ENCODE data around the gene BBS10.
"Not testable (repeated sequence)": the region's sequence is repeated elsewhere in the genome, so short reads cannot be mapped to it uniquely, and the experiment has no call there.

The BBS10 gene

GRCh38 chr12:76375939-76376338 is 27.7 kb upstream of the BBS10 start:
- TF ChIP-seq CTCF (IDR thresholded peaks at IDR 0.05; ENCODE audit: low read depth, low read length, missing control alignments) = no peak
- no peak for DNase-seq (ENCODE audit: low read depth)
- in situ Hi-C loops (cut with HindIII; ENCODE audit: low sequenced_read_pairs) = loop anchor here (5.0 kb wide), 1 partner anchor 66 kb away; no protein-coding TSS in a partner anchor
- H3K4me3 ChIP-seq (ENCODE audit: low read depth, low read length) = no peak overlapping the region

GRCh38 chr12:76375470-76375869 is 27.3 kb upstream of the BBS10 start:
- DNase-seq (ENCODE audit: low read depth) = no peak
- no peak overlapping the region for H3K4me3 ChIP-seq (ENCODE audit: low read depth, low read length)
- in situ Hi-C loops (cut with HindIII; ENCODE audit: low sequenced_read_pairs) = loop anchor here (5.0 kb wide), 1 partner anchor 67 kb away; no protein-coding TSS in a partner anchor
- no peak for TF ChIP-seq CTCF (IDR thresholded peaks at IDR 0.05; ENCODE audit: low read depth, low read length, missing control alignments)

GRCh38 chr12:76374386-76375020 is 26.3 kb upstream of the BBS10 start:
- no peak overlapping the region for H3K4me3 ChIP-seq (ENCODE audit: low read depth, low read length)
- DNase-seq (ENCODE audit: low read depth) = no peak
- no peak for TF ChIP-seq CTCF (IDR thresholded peaks at IDR 0.05; ENCODE audit: low read depth, low read length, missing control alignments)
- in situ Hi-C loops (cut with HindIII; ENCODE audit: low sequenced_read_pairs) = loop anchor here (5.0 kb wide), 1 partner anchor 68 kb away; no protein-coding TSS in a partner anchor

GRCh38 chr12:76368230-76368629 is 20.0 kb upstream of the BBS10 start:
- H3K4me3 ChIP-seq (ENCODE audit: low read depth, low read length) = no peak overlapping the region
- no peak for DNase-seq (ENCODE audit: low read depth)
- in situ Hi-C loops (cut with HindIII; ENCODE audit: low sequenced_read_pairs) = no loop called here
- no peak for TF ChIP-seq CTCF (IDR thresholded peaks at IDR 0.05; ENCODE audit: low read depth, low read length, missing control alignments)

- in situ Hi-C loops (cut with HindIII; ENCODE audit: low sequenced_read_pairs) = no loop called here
- TF ChIP-seq CTCF (IDR thresholded peaks at IDR 0.05; ENCODE audit: low read depth, low read length, missing control alignments) = no peak
- H3K4me3 ChIP-seq (ENCODE audit: low read depth, low read length) = no peak overlapping the region
- no peak for DNase-seq (ENCODE audit: low read depth)
Measured at GRCh38 chr12:76366163-76366562, 17.9 kb upstream of the BBS10 start.

GRCh38 chr12:76364131-76364530 is 15.9 kb upstream of the BBS10 start:
- H3K4me3 ChIP-seq (ENCODE audit: low read depth, low read length); DNase-seq (ENCODE audit: low read depth); in situ Hi-C loops (cut with HindIII; ENCODE audit: low sequenced_read_pairs): not testable (repeated sequence)

- H3K4me3 ChIP-seq (ENCODE audit: low read depth, low read length) = no peak overlapping the region
- TF ChIP-seq CTCF (IDR thresholded peaks at IDR 0.05; ENCODE audit: low read depth, low read length, missing control alignments) = no peak
- DNase-seq (ENCODE audit: low read depth) = no peak
- in situ Hi-C loops (cut with HindIII; ENCODE audit: low sequenced_read_pairs) = no loop called here
Measured at GRCh38 chr12:76360316-76360715, 12.1 kb upstream of the BBS10 start.
